Psoas muscle (tissue), 8 donors: Measurements from ENCODE around the gene NFE2L2. TPM values are rescaled to one million over a fixed set of nuclear protein-coding genes. Genes with fewer than 3 reads are reported as not detected.
A peak's percentile ranks its signal among the peaks of the same experiment; 100 is the strongest.

ENCODE experiments used
- ATAC-seq, 4 donors: fragments of 200-7000 bp; cut with Tn5 transposase; one replicate each; pipeline ENCODE4 v1.9.1; 2020; ENCODE audit warnings: moderate library complexity in 3 of 4, mild to moderate bottlenecking in 2 of 4
- DNase-seq, 2 donors: peaks; one replicate each; pipeline ENCODE4 v3.0.0-alpha.2; 2020
- H3K27ac ChIP-seq: fragments of 200-600 bp; one replicate; pipeline ENCODE4 v1.8.0; 2022
- H3K27me3 ChIP-seq, 3 donors: fragments of 200-600 bp in 1 of 3; one replicate each; pipeline versions ENCODE4 v1.6.1 to v1.8.0; 2013 to 2022; ENCODE audit warnings: low read length in 2 of 3, mild to moderate bottlenecking in 2 of 3, moderate library complexity in 1 of 3; ENCODE audit not compliant: insufficient read depth in 3 of 3
- H3K36me3 ChIP-seq, 2 donors: fragments of 200-600 bp in 1 of 2; one replicate each; pipeline versions ENCODE4 v1.6.1 to v1.8.0; 2013 to 2022; ENCODE audit warnings: low read depth in 1 of 2, mild to moderate bottlenecking in 1 of 2, moderate library complexity in 1 of 2; ENCODE audit not compliant: insufficient read depth in 1 of 2
- H3K4me1 ChIP-seq: fragments of 200-600 bp; one replicate; pipeline ENCODE4 v1.8.0; 2022
- H3K4me3 ChIP-seq: fragments of 200-600 bp; one replicate; pipeline ENCODE4 v1.8.0; 2022; ENCODE audit warnings: mild to moderate bottlenecking
- H3K9me3 ChIP-seq: fragments of 200-600 bp; one replicate; pipeline ENCODE4 v1.8.0; 2022
- WGBS, 3 donors: extraction: QIAGEN DNeasy Blood & Tissue Kit; methylation state at CpG; one replicate each; pipeline versions ENCODE4 v1.1.6 to v1.1.7; 2013; 5-methylcytosine and 5-hydroxymethylcytosine counted together
- intact Hi-C, 2 donors: fragments of 100-400 bp; cut with DNase I; formaldehyde crosslinking; loops; one replicate each; pipeline versions ENCODE4 v1.11.0 to v1.14.2; 2022
- polyA plus RNA-seq, 3 donors: library from polyadenylated mRNA; stranded (reverse); fragments of 200-250 nt; gene quantifications; one replicate each; pipeline ENCODE4 v1.2.3, GENCODE V29; 2013
- total RNA-seq, 4 donors: library from RNA; stranded (reverse); fragmentation: NEBNext Ultra II Directional in 2 of 4; extraction: Animal tissue kit (Norgen Biotek cat#: 25700) in 2 of 4; gene quantifications; one replicate each; pipeline versions ENCODE4 v1.2.1 to v1.2.4, GENCODE V29; 2021 to 2023
- TF ChIP-seq, protein P1 (sequence below): fragments of 200-600 bp; IDR thresholded peaks from one replicate; pipeline ENCODE4 v1.8.0; 2022; ENCODE audit warnings: antibody characterized with exemption
- donor health status: healthy with polysubstance abuse.
- donor health status: DM: no; HTN: no; CAD: no; lungs with moderate emphysema.
- donor health status: Bipolar disorder and iron deficiency.
- donor health status: healthy.
- donor health status: DM: yes; HTN: yes; CAD: no.
- donor health status: DM: no; HTN: no; CAD: no.
- donor health status: DM: no; HTN: no; CAD: no.
- donor health status: DM: yes; HTN: yes; CAD: no.

Gene NFE2L2
- total and polyA plus RNA-seq, 7 donors, result 42.4 to 127 (median 56.6) TPM

- Histone ChIP-seq H3K27ac (peak overlapping the region; percentile 89), H3K36me3 (no peaks in the 10 kb centered on the region), H3K27me3 (no peaks in the 10 kb centered on the region), H3K4me3 (no peak overlapping the region), H3K4me1 (peaks cover 92% of the 10 kb centered on the region), H3K9me3 (no peaks in the 10 kb centered on the region)
- WGBS, 3 donors, result 91 to 99% (median 95%) methylated on average over 6 of the region's 6 CpGs
- intact Hi-C loops, result no loop called here
- ATAC-seq, result no peak
- TF ChIP-seq, protein P1, sequence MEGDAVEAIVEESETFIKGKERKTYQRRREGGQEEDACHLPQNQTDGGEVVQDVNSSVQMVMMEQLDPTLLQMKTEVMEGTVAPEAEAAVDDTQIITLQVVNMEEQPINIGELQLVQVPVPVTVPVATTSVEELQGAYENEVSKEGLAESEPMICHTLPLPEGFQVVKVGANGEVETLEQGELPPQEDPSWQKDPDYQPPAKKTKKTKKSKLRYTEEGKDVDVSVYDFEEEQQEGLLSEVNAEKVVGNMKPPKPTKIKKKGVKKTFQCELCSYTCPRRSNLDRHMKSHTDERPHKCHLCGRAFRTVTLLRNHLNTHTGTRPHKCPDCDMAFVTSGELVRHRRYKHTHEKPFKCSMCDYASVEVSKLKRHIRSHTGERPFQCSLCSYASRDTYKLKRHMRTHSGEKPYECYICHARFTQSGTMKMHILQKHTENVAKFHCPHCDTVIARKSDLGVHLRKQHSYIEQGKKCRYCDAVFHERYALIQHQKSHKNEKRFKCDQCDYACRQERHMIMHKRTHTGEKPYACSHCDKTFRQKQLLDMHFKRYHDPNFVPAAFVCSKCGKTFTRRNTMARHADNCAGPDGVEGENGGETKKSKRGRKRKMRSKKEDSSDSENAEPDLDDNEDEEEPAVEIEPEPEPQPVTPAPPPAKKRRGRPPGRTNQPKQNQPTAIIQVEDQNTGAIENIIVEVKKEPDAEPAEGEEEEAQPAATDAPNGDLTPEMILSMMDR, result no peak
- DNase-seq, result no peak
Measured at GRCh38 chr2:177244244-177244771, 20.2 kb downstream of the NFE2L2 start.

DNA sequence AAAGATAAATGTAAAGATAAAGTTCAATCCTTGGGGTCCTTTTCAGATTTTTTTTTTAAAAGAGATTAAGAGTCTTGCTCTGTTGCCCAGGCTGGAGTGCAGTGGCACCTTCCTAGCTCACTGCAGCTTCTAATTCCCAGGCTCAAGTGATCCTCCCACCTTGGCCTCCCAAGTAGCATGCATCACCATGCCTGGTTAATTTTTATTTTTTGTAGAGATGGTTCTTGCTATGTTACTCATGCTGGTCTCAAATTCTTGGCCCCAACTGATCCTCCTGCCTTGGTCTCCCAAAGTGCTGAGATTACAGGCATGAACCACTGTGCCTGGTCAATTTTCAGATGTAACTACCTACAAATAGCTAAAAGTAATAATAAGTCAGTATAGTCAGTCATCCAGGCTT is 21.1 kb downstream of the NFE2L2 start:
- Histone ChIP-seq H3K4me3 (peak overlapping the region; percentile 58), H3K27me3 (no peaks in the 10 kb centered on the region), H3K27ac (peak overlapping the region; percentile 89), H3K4me1 (peaks cover 93% of the 10 kb centered on the region), H3K36me3 (no peaks in the 10 kb centered on the region), H3K9me3 (no peaks in the 10 kb centered on the region)
- TF ChIP-seq, protein P1, result no peak
- intact Hi-C loops, result no loop called here
- DNase-seq (no peak), ATAC-seq (no peak)

GRCh38 chr2:177243073-177243472 is 21.5 kb downstream of the NFE2L2 start:
- Histone ChIP-seq H3K9me3 (no peaks in the 10 kb centered on the region), H3K27me3 (no peaks in the 10 kb centered on the region), H3K27ac (peak overlapping the region; percentile 89), H3K4me3 (peak overlapping the region; percentile 58), H3K36me3 (no peaks in the 10 kb centered on the region), H3K4me1 (peaks cover 93% of the 10 kb centered on the region)
- ATAC-seq (no peak), DNase-seq (no peak)
- WGBS, 3 donors, result 74 to 89% (median 84%) methylated on average over 3 of the region's 3 CpGs
- intact Hi-C loops, result no loop called here
- TF ChIP-seq, protein P1, result no peak

GRCh38 chr2:177242121-177242987 is 22.2 kb downstream of the NFE2L2 start:
- ATAC-seq, result peak; percentile 75 to 84 (median 78)
- H3K36me3 ChIP-seq, result no peaks in the 10 kb centered on the region
- H3K27ac ChIP-seq, result peak overlapping the region; percentile 89
- intact Hi-C loops, result no loop called here
- no peaks in the 10 kb centered on the region for H3K27me3 ChIP-seq
- H3K4me1 ChIP-seq, result peaks cover 95% of the 10 kb centered on the region
- WGBS, 3 donors, result 8 to 15% (median 8%) methylated on average over 5 of the region's 5 CpGs
- TF ChIP-seq, protein P1, result no peak
- H3K9me3 ChIP-seq, result no peaks in the 10 kb centered on the region
- DNase-seq, result no peak
- peak overlapping the region; percentile 58 for H3K4me3 ChIP-seq
